Measurements from ENCODE around the gene GOSR1.

- TF ChIP-seq EZH2 (optimal IDR thresholded peaks at IDR 0.05; ENCODE audit: low read depth, low read length) (no peak), CTCF (IDR thresholded peaks at IDR 0.05; ENCODE audit: low read length) (no peak)
These were observed 5.3 kb downstream of the GOSR1 start for GRCh38 chr17:30482555-30482954.
